ENCODE data around the gene C1orf198.

DNA sequence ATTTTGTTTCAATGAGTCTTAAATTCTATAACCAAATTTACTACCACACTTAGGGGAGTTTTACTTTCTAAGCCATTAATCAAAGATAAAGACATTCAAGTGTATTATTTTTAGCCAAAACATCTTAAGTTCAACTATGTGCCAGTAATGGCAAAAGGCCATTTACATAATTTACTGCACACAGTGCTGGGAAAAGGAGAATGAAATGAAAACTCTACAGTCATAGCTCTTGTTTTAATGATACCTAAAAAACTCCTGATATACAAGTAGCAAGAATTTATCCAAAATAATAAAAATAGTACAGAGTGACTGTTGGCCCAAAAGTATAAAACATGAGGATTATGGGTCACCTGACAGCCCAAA is 42.4 kb upstream of the C1orf198 start:
- no peak for TF ChIP-seq RAD21 (IDR thresholded peaks at IDR 0.05 in 1 of 2, conservative IDR thresholded peaks at IDR 0.05 in 1 of 2; ENCODE audit: low read depth in 2 of 2, low read length in 2 of 2)
- no peak for TF ChIP-seq ATF3 (IDR thresholded peaks at IDR 0.05; ENCODE audit: insufficient read depth, low read depth, low read length)
- TF ChIP-seq ASH2L (IDR thresholded peaks at IDR 0.05; ENCODE audit: low read length) = no peak
- TF ChIP-seq USF2 (IDR thresholded peaks at IDR 0.05; ENCODE audit: low read length) = no peak
- TF ChIP-seq CTCF (IDR thresholded peaks at IDR 0.05; ENCODE audit: control extremely low read depth in 1 of 3, insufficient read depth in 1 of 3, low read depth in 1 of 3, low read length in 3 of 3) = no peak
